Loucy (cell line): Measurements from ENCODE around the gene TRPM3.

Experiments used
- H2AFZ ChIP-seq: fragments of 200-600 bp; sonication (generic); 2 replicates; pipeline ENCODE4 v1.6.0; 2016; ENCODE audit warnings: antibody characterized with exemption, mild to moderate bottlenecking, low read length, moderate library complexity
- H3F3A ChIP-seq: fragments of 200-600 bp; 2 replicates; pipeline ENCODE4 v1.6.0; 2016; ENCODE audit warnings: antibody characterized with exemption, low read depth, mild to moderate bottlenecking
- H3K27me3 ChIP-seq: fragments of 200-600 bp; sonication (generic); 2 replicates; pipeline ENCODE4 v1.6.1; 2014; ENCODE audit warnings: low read length, mild to moderate bottlenecking; ENCODE audit not compliant: insufficient read depth, poor library complexity, severe bottlenecking
- H3K36me3 ChIP-seq: fragments of 200-600 bp; sonication (generic); 2 replicates; pipeline ENCODE4 v1.6.1; 2016; ENCODE audit warnings: low read length; ENCODE audit not compliant: insufficient read depth
- H3K4me1 ChIP-seq: fragments of 200-600 bp; sonication (generic); 2 replicates; pipeline ENCODE4 v1.5.1; 2014; ENCODE audit warnings: low read length, mild to moderate bottlenecking; ENCODE audit not compliant: insufficient read depth, poor library complexity, severe bottlenecking
- H3K4me2 ChIP-seq: fragments of 200-600 bp; sonication (generic); 2 replicates; pipeline ENCODE4 v1.6.0; 2014; ENCODE audit warnings: antibody characterized with exemption, low read length, low read depth, mild to moderate bottlenecking; ENCODE audit not compliant: poor library complexity, severe bottlenecking
- H3K4me3 ChIP-seq: fragments of 200-600 bp; sonication (generic); 2 replicates; pipeline ENCODE4 v1.5.1; 2014; ENCODE audit warnings: low read length, mild to moderate bottlenecking, mixed read lengths; ENCODE audit not compliant: poor library complexity, severe bottlenecking
- H3K79me2 ChIP-seq: fragments of 200-600 bp; sonication (generic); 2 replicates; pipeline ENCODE4 v1.6.1; 2014; ENCODE audit warnings: low read length; ENCODE audit not compliant: insufficient read depth
- H3K9ac ChIP-seq: fragments of 200-600 bp; sonication (generic); 2 replicates; pipeline ENCODE4 v1.6.0; 2014; ENCODE audit warnings: mild to moderate bottlenecking, low read depth, low read length, moderate library complexity; ENCODE audit not compliant: poor library complexity, severe bottlenecking
- H3K9me2 ChIP-seq: fragments of 200-600 bp; sonication (generic); replicated peaks from 2 replicates; pipeline ENCODE4 v1.6.1; 2016; ENCODE audit warnings: low read depth, low read length, mixed read lengths
- H3K9me3 ChIP-seq: fragments of 200-600 bp; sonication (generic); 2 replicates; pipeline ENCODE4 v1.6.1; 2014; ENCODE audit warnings: mild to moderate bottlenecking, antibody characterized with exemption, low read length, low read depth; ENCODE audit not compliant: insufficient read depth
- H4K20me1 ChIP-seq: fragments of 200-600 bp; sonication (generic); 2 replicates; pipeline ENCODE4 v1.6.0; 2014; ENCODE audit warnings: antibody characterized with exemption, low read length, mild to moderate bottlenecking; ENCODE audit not compliant: insufficient read depth, poor library complexity, severe bottlenecking
- EZH2phosphoT487 ChIP-seq: fragments of 200-600 bp; IDR thresholded peaks from 2 replicates; pipeline ENCODE4 v1.6.1; 2018; ENCODE audit warnings: antibody characterized with exemption, mild to moderate bottlenecking, moderate library complexity, borderline replicate concordance
- TF ChIP-seq, protein P1 (sequence below): fragments of 200-600 bp; sonication (generic); conservative IDR thresholded peaks from 2 replicates; pipeline ENCODE4 v1.5.1; 2014; ENCODE audit warnings: mild to moderate bottlenecking, antibody characterized with exemption, low read length

Gene TRPM3

DNA sequence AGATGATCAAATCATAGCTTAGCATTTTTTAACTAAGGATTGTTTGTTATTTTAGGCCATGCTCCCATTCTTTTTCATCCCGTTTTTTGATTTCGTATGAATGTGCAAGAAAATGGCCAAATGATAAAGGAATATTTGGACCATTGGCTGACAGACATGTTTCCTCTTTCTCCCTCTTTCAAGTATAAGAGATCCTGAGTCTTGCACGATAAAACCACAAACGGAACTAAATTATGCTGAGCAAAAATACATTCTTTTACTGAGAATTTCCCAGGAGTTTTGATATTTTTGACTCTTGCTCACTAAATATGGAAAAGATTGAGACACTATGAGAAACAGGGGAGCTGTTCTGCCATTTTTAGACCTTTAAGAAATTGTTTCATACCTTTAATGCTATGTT lies 616.6 kb downstream of the TRPM3 start:
- Histone ChIP-seq H3K9me3 (no peaks in the 10 kb centered on the region), H3K4me2 (no peak overlapping the region), H3K9ac (no peak overlapping the region), H3K27me3 (no peaks in the 10 kb centered on the region), H3K79me2 (no peaks in the 10 kb centered on the region), H4K20me1 (no peaks in the 10 kb centered on the region), H3K4me1 (no peaks in the 10 kb centered on the region), H3K36me3 (no peaks in the 10 kb centered on the region), H3F3A (no peaks in the 10 kb centered on the region), H2AFZ (no peak overlapping the region), H3K9me2 (no peaks in the 10 kb centered on the region), H3K4me3 (no peak overlapping the region)
- TF ChIP-seq, protein P1, sequence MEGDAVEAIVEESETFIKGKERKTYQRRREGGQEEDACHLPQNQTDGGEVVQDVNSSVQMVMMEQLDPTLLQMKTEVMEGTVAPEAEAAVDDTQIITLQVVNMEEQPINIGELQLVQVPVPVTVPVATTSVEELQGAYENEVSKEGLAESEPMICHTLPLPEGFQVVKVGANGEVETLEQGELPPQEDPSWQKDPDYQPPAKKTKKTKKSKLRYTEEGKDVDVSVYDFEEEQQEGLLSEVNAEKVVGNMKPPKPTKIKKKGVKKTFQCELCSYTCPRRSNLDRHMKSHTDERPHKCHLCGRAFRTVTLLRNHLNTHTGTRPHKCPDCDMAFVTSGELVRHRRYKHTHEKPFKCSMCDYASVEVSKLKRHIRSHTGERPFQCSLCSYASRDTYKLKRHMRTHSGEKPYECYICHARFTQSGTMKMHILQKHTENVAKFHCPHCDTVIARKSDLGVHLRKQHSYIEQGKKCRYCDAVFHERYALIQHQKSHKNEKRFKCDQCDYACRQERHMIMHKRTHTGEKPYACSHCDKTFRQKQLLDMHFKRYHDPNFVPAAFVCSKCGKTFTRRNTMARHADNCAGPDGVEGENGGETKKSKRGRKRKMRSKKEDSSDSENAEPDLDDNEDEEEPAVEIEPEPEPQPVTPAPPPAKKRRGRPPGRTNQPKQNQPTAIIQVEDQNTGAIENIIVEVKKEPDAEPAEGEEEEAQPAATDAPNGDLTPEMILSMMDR, result no peak
- TF ChIP-seq EZH2phosphoT487, result no peak

DNA sequence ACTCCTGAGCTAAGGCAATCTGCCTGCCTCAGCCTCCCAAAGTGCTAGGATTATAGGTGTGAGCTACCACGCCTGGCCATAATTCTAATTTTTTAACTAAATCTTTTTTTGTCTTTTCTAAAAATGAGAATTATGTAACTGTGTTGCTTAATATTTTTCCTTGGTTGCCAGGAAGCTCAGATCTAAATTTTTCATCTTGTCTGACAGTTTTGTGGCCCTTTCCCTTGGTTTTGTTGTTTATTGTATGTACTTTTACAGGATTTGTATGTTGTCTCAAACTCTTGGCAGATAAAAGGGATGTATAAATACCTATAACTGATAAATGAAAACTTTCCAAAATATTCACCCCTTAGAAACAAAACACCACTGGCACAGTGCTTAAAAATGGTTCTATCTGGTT lies 618.7 kb downstream of the TRPM3 start:
- H3K9me3 ChIP-seq, result no peaks in the 10 kb centered on the region
- H2AFZ ChIP-seq, result no peak overlapping the region
- TF ChIP-seq, protein P1, result no peak
- TF ChIP-seq EZH2phosphoT487, result no peak
- H3K4me1 ChIP-seq, result no peaks in the 10 kb centered on the region
- no peaks in the 10 kb centered on the region for H3K36me3 ChIP-seq
- H3K9ac ChIP-seq, result no peak overlapping the region
- H3K4me2 ChIP-seq, result no peak overlapping the region
- H3K4me3 ChIP-seq, result no peak overlapping the region
- no peaks in the 10 kb centered on the region for H3K9me2 ChIP-seq
- no peaks in the 10 kb centered on the region for H3K27me3 ChIP-seq
- no peaks in the 10 kb centered on the region for H4K20me1 ChIP-seq
- no peaks in the 10 kb centered on the region for H3K79me2 ChIP-seq
- no peaks in the 10 kb centered on the region for H3F3A ChIP-seq

DNA sequence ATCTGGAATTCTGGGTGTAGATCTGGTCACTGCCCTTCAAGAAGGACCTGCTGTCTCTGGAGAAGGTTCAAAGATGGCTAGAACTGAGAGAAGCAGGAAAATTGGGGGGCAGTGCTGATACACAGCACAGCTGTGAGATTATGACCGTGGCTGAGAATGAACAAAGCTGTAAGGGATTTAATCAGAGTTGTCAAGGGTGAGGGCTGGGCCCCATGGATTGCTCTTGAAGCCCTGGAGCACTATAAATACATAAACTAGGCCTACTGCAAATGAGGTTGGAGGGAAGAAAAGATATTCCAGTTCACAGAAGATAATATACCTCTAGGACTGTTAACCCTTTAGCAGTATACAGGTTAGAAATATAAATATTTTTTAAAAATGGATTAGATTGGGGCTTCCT lies 620.6 kb downstream of the TRPM3 start:
- Histone ChIP-seq H3K36me3 (no peaks in the 10 kb centered on the region), H3K9me2 (no peaks in the 10 kb centered on the region), H3K27me3 (no peaks in the 10 kb centered on the region), H3F3A (no peaks in the 10 kb centered on the region), H4K20me1 (no peaks in the 10 kb centered on the region), H3K4me2 (no peak overlapping the region), H3K9ac (no peak overlapping the region), H3K4me1 (no peaks in the 10 kb centered on the region), H2AFZ (no peak overlapping the region), H3K9me3 (no peaks in the 10 kb centered on the region), H3K4me3 (no peak overlapping the region), H3K79me2 (no peaks in the 10 kb centered on the region)
- TF ChIP-seq EZH2phosphoT487, result no peak
- TF ChIP-seq, protein P1, result no peak
